ENCODE measurements around the gene POU3F4.
A peak's percentile ranks its signal among the peaks of the same experiment; 100 is the strongest.

The POU3F4 gene

GRCh38 chrX:83508006-83508405 lies at the start of gene POU3F4:
TSS of gene POU3F4 (plus strand) at chrX:83508290. CDS start at chrX:83508325, 35 bp downstream.
- no peak for DNase-seq (ENCODE audit: low read depth)

- peak; percentile 5 for DNase-seq (ENCODE audit: low read depth)
These were observed 38.5 kb upstream of the POU3F4 start for GRCh38 chrX:83469551-83469950.

DNA sequence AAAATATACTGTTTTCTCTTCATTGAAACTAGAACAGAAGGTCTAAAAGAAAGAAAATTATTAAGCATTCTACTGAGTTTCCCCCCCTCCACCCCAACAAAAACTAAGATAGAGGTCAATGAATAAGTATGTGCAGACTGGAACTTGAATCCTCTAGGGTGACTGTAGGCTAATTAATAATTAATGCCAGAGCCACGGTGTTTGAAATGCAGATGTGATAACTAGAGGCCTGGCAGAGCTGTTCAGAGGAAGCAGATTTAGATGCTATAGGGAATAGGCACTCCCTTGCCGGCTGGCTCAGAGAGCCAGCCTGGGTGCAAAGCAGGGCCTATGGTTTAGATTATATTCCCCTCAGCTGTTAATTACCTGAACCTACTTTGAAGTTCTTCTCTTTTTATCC lies 12.2 kb upstream of the POU3F4 start:
- DNase-seq (ENCODE audit: low read depth) = no peak

DNA sequence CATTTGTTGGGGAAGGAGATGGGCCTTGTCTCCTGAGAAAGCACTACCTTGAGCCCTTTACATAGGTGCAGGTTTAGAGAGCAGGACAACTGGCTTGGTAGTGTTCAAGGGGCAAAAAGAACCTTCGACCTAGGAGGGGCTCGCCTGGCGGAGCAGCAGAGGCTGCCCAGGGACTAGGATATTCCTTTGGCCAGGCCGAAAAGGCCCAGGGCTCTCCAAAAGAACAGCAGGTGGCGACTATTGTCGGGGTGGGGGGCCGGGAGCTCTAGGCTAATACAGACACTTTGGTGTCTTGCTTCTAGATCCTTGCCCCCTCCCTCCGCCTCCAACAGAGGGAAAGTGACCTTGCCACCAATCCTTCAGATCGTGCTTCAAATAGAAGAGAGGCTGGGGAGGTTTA lies 7.1 kb upstream of the POU3F4 start:
- no peak for DNase-seq (ENCODE audit: low read depth)

DNA sequence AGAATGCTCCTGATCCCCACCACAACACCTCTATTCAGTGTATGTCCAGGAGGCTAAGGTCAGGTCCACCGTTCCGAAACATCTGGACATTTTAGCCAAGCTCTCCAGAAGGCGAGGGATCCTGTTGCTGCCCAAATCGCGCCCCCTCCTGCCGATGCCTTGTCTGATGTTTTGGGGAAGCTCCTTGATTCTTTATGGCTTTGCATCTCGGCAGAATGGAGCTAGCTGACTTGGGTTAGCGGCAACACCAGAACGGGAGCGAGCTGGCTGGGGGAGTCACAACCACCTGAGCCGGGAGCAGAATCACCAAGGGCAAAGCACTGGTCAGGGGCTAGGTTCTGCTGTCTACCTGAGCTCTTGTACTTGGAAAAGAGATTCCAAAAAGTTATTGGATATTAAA lies 6.6 kb upstream of the POU3F4 start:
- no peak for DNase-seq (ENCODE audit: low read depth)

DNA sequence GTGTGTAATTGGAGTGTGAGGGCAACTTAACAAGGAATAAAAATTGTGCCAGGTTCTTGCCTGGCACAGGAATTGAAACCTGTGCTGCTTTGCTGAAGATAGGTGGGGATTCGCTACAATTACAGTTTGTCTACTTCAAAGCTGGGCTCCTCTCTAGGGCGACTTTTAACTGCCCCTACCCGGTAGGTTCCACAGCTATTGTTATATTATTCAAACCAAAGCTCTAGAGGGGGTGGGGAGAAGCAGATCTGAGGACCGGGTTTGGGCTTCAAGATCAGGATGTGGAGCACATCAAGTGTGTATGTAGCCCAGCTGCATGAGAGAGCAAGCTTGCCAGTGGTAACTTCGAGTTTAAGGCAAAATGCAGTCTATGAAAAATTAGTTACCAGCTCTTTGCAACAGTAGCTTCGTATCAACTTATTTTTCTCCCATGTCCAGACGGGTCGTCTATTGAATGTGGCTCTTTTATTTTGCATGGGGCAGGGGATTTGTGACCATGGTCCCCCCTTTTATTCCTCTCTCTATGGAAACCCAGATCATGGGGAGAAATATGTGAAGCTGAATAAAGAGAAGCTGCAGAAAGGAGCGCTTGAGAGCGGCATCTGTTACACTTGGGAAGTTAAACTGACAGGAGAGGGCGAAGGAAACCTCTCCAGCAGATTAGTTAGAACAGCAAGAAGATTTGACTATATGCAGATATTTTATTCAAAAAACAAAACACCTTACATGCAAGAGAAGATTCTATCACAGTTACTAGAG lies 3.2 kb upstream of the POU3F4 start:
- no peak for DNase-seq (ENCODE audit: low read depth)

GRCh38 chrX:83508526-83509253 lies 600 bp downstream of the POU3F4 start:
- no peak for DNase-seq (ENCODE audit: low read depth)

DNA sequence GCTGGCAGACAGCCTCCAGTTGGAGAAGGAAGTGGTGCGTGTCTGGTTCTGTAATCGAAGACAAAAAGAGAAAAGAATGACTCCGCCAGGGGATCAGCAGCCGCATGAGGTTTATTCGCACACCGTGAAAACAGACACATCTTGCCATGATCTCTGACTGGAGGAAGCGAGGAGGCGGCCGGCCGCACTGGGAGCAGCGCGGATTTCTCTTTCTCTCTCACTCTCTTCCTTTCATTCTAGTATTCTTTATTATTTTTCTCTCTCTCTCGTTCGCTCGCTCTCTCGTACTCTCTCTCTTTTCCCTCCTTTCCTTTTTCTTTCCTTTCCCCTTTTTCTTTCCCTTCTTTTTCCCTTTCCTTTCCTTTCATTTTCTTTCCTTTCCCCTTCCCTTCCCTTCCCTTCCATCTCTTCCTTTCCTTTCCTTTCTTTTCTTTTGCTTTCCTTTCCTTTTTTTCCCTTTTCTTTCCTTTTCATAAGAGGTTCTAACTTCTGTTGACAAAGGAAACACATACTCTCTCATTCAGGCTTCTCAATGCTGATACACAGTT lies 1.2 kb downstream of the POU3F4 start:
- no peak for DNase-seq (ENCODE audit: low read depth)

DNA sequence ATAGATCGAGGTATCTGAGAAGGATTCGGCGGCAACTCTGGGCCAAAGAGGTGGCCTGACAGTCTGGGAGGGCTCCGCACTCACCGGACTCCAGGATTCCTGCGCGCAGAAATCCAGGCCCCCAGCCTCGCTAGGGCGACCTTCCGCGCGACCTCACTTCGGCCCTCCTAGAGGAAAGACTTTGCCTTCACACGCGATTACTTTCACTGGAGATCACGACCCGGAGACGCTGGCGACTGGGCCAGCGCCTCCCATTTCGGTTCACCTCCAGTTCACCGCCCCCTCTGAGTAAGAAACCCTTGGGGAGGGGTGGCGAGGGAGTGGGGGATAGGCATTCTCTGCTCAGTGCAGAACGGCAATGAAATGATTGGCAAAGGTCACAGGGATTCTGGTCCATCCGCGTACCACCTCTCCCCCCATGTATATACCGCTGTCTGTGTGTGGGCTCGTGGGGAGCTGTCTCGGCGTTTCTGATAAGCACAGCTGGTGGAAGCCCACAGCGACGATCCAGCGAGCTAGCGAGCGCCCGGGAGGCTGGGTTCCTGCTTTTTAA lies 2.5 kb downstream of the POU3F4 start:
- no peak for DNase-seq (ENCODE audit: low read depth)

DNA sequence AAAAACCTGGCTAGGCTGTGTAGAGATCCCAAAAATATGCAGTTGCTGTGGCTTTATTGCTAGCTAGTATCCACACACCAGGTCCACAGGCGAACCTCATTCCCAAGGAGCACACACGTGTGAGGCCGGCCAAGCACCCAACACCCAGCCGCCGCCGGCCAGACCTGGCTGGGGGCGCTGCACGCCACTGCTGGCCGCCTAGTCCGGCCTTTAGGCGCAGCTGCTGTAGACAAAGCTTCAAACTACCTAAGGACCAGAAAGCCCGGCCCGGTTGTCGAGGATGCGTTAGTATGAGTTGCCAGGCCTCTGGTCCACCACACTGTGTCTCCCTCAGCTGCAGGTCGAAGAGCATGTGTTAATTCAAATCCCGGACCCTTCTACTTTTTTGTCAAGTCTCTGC lies 3.1 kb downstream of the POU3F4 start:
- DNase-seq (ENCODE audit: low read depth) = no peak

DNA sequence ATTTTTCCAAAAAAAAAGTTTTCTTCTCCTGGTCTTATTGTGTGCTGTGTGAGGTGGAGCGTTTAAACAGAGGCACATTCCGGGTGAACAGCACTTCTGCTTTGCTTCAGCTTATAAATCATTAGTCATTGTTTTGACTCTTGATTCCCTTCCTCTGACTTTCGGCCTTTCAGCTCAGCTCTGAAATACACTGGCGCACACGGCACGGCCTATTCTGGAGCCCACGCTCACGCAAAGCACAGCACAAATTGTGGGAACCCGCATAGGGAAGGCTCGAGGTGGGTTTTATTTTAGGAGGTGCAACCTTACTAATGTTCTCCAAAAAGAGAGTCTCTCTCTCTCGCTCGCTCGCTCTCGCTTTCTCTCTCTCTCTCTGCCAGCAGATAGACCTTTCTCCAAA lies 4.0 kb downstream of the POU3F4 start:
- no peak for DNase-seq (ENCODE audit: low read depth)

DNA sequence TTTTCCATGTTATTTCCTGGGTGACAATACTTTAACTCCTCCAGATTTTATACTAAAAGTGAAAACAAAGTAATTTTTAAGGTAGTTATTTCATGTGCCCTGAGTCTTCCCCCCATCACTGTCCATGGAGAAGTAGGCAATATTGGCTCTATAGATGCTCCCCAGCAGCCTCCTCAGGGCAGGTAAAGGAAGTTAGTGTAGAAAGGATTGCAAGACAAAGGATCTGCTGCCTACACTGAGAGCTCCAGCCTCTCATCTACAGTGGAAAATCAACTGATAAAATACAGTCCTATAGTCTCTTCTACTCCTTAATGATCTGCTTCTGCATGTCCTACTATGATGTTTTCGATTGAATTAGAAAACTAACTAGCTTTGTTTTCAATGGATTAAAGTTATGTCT lies 8.5 kb downstream of the POU3F4 start:
- DNase-seq (ENCODE audit: low read depth) = no peak

DNA sequence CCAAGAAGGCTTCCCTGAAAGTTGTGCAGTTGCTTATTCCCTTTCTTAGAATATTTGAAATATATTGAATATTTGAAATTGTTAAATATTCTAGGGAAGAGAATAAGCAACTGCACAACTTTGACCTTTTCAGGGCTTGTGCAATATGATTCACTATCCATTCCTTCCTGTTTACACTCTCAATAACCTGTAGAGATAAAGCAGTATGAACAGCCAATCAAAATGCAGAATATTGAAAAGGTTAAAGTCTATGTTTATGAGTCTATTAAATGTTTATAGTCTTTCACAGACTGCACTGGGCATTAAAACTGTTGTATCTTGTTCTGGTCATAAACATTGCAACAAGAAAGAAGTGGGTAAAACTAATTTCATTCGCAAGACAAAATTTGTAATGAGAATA lies 13.8 kb downstream of the POU3F4 start:
- no peak for DNase-seq (ENCODE audit: low read depth)

- no peak for DNase-seq (ENCODE audit: low read depth)
These were observed 21.9 kb downstream of the POU3F4 start for GRCh38 chrX:83529950-83530349.

DNA sequence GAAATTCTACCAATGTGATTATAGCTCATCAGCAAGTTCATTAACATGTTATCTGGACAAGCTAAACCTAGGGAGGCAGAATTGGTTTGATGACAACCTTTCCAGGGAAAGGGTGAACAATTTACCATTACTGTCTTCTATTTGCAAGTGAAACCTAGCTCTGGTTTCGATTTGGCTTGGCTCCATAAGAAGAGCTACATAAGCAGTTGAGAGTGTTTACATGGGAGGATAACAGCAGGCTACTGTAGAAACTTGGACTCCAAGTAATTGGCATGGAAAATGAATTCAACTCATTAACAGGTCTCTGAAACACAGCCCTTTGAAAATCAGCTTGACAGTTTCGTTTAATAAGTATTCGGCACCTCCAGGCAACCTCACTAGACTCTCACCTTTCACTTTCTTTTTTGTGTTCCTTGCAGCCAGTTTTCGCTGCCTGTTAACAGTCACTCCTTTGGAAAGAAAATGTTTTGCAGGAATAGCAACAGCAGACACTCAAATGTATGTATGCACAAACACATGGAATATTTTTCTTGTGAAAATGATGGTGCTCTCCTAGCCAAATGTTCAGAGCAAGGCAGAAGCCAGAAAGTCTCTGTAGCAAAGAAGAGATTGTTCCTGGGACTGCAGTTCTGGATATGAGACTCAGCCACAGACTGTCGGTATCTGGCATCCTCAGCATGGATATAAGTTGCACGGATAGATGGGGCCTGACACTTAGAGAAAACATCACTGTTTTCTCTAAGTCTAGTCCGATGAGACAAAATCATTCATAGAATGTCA lies 27.5 kb downstream of the POU3F4 start:
- DNase-seq (ENCODE audit: low read depth) = no peak

Data from CMK (cell line).